HG03159 (cell line): ENCODE data around the gene NSG1.
"Not testable (repeated sequence)": the region's sequence is repeated elsewhere in the genome, so short reads cannot be mapped to it uniquely, and the experiment has no call there.

Source experiments
- ATAC-seq: cut with Tn5 transposase; IDR thresholded peaks from one replicate; pipeline ENCODE4 v1.9.1; 2021; ENCODE audit warnings: mild to moderate bottlenecking, moderate library complexity; ENCODE audit not compliant: unreplicated experiment

Gene NSG1, protein sequence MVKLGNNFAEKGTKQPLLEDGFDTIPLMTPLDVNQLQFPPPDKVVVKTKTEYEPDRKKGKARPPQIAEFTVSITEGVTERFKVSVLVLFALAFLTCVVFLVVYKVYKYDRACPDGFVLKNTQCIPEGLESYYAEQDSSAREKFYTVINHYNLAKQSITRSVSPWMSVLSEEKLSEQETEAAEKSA

DNA sequence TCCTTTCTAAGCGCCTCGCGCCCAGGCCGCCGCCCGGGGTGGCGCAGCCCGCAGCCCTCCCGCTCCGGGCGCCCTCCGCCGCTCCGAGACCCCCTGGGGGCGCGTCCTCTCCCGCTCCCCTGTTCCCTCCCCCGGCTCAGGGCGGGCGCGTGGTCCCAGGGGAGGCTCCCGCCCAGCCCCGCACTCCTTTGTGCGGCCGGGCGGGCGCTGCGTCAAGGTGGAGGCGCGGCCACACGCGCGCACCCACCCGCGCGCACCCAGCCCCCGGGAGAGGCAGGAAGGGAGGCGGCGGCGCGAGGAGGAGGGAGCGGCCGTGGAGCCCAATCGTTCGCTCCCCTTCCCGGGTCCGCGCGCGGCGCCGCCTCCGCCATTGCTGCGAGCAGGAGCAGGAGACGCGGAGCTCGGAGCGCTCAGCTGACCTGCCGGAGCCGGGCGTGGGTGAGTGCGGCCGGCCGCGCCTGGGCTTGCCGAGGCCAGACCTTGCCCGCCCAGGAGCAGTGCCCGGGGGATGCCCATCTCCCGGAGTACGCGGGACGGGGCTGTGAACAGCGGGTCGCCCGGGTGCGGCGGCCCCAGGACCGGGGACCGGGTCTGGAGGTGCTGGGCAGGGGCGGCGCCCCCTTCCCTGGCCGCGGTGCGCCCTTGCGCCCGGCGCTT is at the start of gene NSG1:
NSG1 (plus strand) TSS at position 367 of the 657 bp plus-strand sequence. CDS start 528 bp downstream, outside the sequence.
- no peak for ATAC-seq

DNA sequence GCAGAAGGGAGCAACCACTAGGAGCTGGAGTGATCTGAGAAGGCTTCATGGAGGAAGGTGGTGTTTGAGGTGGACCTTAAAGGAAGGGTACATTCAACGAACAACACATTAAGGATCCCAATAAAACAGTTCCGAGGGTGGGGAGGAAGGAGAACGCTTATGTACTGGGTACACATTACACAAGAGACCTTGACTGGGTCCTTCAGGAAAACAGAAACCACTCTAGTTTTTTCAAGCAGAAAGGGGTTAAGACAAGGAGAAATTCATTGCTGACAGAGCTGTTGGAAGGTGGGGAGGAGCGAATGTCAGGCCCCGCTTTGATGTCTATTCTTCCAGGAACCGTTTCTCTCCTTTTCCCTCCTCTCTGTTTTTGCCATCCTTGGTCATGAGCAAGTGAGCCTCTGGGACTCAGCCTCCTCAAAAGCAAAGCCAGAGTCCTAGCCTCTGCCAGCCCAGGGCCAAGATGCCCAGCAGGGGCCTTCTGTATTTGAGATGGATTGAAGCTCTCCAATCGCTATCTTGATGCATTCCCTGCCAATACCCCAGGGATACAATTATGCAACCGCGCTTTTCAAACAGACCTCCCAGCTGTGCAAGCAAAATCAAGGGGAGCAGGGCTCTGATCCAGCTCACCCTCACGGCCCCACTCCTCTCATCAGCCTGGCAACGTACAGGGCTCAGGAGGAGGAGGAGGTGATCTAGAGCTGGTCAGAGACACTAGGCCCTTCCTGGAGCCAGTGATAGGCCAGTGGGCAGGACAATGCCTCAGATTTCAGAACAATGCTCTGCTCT is 48.5 kb upstream of the NSG1 start:
- ATAC-seq, result no peak

DNA sequence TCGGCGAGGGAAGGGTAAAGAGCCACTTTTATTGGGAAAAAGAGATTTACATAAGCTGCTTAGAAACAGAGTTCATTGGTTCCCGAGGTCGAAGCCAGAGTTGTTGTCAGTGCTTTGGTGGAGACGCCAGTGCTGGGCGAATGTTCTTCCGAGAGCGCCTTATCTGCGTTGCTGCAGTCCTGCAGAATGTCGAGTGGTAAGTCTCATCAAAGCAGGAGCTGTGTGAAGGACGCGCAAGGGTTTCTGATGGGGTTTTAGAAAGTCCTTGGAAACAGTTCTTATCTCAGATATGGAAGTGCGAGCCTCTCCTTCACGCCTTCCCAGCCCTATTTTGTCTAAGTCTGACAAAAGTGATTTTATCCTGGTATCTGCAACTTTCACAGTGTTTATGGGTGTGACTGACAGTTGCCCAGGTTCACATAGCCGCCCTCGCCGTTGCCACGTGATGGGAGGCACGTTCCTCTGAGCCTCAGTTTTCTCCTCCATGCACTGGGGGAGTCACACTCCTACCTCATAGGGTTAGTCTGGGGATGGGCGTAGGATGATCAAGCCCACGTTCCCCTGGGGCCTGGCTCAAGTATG is 47.3 kb upstream of the NSG1 start:
- ATAC-seq, result no peak

DNA sequence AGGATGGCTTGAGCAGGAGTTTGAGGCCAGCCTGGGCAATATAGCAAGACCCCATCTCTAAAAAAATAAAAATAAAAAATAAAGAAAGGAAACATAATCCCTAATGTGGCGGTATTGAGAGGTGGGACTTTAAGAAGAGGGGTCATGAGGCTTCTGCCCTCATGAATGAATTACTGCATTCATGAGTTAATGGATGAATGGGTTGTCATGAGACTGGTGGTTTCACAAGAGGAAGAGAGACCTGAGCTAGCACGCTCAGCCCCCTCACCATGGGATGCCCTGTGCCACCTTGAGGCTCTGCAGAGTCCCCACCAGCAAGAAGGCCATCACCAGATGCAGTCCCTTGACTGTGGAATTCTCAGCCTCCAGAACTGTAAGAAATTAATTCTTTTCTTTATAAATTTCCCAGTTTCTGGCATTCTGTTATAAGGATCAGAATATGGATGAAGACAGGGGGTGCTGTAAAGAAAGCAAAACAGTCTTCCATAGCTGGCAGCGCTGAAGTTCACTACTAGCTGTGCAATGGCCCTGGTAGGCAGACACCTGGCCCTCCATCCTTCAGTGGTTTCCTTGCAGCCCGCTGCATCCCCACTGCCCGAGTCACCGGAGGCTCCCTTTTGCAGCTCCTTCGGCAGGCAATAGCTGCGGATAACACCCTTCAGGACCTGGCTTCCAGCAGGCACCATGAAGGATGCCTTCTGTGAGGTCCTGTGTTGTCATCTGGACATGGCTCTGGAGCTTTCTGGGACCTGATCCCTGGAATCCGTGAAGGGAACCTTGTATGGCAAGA is 44.8 kb upstream of the NSG1 start:
- no peak for ATAC-seq

DNA sequence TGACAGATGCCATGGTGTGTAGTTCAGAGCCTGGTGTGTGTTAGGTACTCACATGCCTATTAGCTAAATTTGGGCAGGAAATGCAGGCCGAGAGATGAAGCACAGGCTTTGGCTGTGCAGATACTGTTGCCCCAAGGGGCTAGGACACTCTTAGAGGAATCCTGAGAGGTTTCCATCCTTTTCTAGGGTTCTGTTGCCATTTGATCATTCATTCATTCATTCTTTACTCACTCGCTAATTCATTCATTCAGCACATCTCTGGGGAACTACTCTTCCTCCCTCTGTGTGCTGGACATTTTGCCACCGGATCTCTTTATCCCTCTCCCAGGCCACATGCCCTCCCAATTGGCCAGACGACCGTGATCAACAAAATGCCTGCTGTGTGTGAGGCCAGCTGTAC is 43.9 kb upstream of the NSG1 start:
- no peak for ATAC-seq

DNA sequence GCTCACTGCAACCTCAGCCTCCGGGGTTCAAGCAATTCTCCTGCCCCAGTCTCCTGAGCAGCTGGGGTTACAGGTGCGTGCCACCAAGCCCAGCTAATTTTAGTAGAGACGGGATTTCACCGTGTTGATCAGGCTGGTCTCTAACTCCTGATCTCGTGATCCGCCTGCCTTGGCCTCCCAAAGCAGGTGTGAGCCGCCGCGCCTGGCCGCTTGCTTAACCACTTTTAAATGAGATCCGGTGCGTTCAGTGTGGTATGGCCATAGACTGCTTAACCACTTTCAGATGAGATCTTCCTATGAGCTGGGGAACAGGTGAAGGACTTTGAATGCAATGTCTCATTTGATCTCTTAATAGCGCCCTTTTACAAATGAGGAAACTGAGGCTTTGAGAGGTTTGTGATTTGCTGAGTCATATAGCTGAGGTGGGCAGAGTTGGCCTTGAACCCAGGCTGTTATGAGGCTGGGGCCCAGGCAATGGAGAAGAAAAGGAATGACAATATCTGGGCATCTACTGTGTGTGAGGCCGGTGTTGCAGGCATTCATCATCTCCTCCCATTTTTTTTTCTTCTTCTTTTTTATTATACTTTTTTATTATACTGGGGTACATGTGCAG is 41.9 kb upstream of the NSG1 start:
- peak; percentile 81 for ATAC-seq

DNA sequence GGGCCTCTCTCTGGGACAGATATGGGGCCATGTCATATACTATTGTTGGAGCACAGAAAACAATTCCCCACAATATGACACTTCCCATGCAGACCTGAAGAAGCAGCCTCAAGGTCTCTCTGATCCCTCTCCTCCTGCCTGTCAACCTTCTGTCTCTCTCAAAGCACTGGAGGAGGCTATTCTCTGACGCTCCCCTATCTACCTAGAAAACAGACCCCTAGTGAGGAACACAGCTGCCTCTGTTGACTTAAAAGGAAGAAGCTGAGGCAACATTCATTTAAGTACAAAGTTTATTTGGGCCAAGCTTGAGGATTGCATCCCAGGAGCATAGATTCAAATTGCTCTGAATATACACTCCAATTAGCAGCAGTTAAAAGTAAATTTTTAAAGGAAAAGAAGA is 39.3 kb upstream of the NSG1 start:
- no peak for ATAC-seq

DNA sequence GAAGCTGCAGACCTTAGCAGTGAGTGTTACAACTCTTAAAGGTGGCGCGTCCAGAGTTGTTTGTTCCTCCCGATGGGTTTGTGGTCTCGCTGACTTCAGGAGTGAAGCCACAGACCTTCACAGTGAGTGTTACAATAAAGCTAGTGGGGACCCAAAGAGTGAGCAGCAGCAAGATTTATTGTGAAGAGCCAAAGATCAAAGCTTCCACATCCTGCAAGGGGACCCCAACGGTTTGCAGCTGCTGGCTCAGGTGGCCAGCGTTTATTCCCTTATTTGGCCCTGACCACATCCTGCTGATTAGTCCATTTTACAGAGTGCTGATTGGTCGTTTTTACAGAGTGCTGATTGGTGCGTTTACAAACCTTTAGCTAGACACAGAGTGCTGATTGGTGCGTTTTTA is 38.3 kb upstream of the NSG1 start:
- ATAC-seq, result not testable (repeated sequence)

DNA sequence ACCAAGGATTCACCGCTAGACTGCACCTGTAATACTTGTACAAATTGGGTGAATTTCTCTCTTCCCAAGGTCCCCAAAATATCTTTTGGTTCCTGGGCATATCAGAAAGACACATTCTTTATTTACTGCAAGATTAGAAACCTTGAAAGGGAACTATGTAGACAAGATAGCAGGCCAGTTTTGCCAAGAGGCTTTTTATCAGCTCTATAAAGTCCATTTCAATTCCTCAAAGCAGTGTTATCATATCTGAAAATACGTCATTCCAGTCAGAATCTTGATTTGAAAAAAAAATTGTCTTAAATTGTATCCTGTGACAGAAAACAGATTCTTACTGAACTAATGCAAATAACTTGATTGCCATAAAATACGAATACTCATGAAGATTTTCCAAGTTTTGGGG is 37.0 kb upstream of the NSG1 start:
- ATAC-seq, result no peak

DNA sequence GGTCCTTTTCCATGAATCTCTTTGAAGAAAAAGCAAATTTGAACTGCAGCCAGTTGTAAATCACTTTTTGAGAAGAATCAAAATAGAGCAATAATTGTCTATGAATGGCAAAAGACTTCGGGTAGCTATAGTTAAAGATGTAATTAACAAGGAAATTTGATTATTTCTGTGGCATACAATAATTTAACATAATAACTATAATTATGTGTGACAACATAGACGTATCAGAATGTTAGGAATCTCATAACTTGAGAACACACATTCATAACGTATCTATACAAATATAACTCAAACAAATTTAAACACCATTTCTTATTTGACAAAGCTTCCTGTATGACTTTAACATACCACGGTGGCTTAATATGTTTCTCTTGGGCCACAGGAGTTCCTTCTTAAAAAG is 36.0 kb upstream of the NSG1 start:
- ATAC-seq, result no peak

DNA sequence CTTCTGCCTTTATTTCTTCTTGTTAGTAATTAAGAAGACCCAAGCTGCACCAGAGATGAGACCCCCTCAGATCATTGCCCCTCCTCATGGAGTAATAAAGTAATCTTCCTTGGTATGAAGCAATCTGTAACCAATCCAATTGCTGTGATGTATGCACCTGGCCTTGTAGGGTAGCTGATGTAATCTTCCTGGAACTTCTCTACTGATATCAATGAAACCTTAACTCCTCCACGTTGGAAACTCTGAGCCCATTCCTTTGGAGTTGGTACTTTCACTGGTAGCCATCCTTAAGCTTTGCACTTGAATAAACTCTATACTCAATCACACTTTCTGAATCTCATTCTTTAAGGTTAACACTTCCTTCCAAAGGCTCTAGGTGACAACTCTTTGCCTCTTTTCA is 31.6 kb upstream of the NSG1 start:
- no peak for ATAC-seq

DNA sequence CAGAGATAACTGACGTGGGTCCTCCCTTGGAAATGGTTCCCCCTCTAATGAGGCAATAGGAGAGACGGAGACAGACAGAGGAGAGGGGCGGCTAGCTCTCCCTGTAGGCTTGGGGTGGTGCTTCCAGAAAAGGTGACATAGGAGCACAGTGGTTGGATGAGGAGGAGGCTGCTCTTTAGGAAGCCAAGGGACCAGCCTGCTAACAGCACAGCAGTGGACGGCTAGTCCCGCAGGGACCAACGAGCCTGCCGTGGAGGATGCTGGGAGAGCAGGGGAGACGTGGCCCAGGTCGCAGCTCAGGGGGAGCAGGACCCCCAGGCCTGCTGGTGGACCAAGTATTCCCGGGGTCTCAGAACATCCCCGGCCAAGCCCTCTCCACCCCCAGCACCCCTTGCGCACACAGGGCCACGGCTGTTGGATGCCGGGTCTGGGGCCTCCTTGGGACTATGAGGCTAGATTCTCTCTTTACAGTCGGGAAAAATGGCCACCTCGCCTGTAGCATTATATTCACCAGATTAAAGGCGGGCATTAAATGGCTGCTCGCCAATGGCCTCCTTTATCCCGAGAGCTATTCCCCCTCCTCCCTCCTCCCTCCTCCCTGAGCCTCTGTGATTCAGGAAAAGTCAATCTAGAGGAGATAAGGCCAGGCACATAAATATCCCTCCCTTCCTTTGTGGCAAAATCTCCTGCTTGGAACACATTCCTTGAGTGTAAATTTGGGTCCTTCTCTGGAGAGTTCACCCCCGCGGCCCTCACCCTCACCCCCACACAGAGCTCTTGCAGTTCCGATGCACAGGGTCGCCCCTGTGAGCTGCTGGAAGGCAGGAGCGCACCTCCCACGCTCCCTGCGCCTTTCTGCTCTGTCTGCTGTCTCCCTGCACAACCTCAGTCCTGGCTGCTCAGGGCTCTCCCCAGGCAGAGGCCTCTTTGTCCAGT is 30.5 kb upstream of the NSG1 start:
- ATAC-seq, result no peak

DNA sequence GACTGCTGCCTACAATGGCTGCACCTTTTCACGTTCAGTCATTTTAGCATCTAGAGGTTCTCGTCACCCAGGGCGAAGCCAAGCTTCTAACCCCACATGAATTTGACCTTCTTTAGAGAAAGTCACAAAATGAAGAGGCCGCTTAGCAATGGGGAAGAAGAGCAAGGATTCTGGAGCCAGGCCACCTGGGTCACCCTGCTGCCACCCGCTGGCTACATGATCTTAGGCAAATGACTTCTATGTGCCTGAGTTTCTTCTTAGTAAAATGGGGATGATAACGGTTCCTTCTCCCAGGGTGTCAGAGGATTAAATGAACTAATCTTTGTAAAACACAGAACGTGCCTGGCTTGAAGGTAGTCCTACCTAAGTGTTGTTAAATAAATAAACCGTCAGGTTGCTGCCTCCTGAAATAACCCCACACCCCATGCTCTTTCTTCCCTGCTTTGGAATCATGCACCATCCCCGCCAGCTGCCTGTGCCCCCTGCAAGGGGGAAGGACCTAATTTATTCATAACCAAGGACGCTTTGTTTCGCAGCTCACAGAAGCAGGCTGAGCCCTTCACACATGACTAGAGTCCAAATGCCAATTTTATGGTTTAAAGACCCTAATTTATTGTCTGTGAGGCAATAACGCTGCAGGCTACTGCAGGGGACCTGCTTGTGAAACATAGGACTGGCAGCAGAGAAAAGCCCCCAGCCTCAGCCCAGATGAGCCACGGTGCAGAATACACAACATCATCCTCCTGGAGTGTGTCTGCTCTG is 28.6 kb upstream of the NSG1 start:
- ATAC-seq, result no peak

DNA sequence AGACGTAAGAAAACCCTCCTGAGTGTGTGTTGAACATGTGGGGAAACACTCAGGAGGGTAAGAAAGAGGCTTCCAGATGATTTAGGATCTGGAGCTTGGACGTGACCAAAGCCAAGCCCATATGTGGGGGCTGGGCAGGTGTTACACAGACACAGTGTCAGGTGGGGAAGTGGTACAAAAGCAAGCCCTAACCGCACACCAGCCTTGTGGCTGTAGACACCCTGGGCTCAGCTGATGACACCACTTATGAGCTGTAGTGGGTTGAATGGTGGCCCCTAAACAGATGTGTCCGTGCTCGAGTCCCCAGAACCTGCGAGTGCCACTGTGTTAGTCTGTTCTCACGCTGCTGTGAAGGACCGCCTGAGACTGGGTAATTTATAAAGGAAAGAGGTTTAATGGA is 25.0 kb upstream of the NSG1 start:
- ATAC-seq, result no peak

DNA sequence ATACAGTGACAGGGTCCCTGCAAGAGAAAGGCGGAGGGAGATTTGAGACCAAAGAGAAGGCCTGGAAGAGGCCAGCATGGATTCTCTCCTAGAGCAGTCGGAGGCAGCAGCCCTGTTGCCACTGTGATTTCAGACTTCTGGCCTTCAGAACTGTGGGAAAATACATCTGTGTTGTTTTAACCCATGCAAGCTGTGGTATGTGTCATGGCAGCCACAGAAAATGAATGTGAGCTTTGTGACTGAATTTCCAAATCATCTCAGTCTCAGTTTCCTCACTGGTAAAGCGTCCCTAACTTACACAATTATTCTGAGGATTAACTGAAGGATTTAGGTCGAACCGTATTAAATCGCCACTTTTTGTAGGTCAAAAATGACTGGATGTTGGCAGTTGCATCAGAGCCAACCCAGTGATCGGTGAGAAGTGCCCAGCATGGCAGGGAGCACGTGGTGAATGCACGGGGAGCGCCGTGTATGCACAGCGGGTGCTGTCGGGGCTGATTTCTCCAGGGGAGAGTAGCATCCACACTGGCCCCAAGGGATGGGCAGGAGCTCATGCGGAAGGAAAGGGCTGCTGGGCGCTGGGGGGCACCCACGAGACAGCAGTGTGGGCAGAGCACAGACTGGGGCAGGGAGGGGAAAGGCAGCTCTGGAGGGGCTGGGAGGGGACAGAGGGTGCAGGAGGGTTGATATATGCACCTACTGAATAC is 23.8 kb upstream of the NSG1 start:
- no peak for ATAC-seq

DNA sequence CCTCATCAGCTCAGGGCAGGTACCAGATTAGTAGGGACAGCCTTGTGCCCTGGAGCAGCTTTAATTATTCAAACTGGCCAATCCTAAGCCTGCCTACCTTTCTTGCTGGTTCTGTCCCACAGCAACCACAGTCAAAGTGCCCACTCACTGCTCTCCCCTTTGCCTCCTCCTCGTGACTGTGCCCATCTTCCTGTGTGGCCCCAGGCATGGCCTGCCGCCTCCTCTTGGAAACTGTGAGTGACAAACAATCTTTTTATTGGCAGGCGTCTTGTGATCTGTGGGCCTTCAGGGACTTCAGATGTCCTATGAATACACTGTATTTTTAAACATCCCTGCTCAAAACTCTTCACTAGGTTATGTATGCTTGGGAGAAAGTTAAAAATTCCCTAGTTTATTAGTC is 22.8 kb upstream of the NSG1 start:
- no peak for ATAC-seq

DNA sequence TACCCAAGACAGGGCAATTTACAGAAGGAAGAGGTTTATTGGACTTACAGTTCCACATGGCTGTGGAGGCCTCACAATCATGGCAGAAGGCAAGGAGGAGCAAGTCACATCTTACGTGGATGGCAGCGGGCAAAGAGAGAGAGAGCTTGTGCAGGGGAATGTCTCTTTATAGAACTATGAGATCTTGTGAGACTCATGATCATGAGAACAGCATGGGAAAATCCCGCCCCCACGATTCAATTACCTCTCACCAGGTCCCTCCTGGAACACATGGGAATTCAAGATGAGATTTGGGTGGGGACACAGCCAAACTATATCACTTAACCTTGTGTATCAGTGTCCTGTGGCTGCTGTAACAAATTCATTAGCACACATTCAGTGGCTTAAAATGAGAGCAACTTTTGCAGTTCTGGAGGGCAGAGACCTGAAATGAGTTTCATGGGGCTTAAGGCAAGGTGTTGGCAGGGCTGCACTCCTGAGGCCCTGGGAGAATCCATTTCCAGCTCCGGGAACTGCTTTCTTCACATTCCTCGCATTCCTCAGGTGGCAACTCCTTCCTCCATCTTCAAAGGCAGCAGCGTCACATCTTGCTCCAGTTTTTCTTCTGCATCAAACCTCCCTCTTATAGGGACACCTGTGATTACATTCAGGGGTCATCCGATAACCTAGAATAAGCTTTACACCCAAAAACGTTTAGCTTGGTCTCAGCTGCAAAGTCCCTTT is 22.3 kb upstream of the NSG1 start:
- no peak for ATAC-seq
